Measurements from ENCODE around the gene GPM6B.

DNA sequence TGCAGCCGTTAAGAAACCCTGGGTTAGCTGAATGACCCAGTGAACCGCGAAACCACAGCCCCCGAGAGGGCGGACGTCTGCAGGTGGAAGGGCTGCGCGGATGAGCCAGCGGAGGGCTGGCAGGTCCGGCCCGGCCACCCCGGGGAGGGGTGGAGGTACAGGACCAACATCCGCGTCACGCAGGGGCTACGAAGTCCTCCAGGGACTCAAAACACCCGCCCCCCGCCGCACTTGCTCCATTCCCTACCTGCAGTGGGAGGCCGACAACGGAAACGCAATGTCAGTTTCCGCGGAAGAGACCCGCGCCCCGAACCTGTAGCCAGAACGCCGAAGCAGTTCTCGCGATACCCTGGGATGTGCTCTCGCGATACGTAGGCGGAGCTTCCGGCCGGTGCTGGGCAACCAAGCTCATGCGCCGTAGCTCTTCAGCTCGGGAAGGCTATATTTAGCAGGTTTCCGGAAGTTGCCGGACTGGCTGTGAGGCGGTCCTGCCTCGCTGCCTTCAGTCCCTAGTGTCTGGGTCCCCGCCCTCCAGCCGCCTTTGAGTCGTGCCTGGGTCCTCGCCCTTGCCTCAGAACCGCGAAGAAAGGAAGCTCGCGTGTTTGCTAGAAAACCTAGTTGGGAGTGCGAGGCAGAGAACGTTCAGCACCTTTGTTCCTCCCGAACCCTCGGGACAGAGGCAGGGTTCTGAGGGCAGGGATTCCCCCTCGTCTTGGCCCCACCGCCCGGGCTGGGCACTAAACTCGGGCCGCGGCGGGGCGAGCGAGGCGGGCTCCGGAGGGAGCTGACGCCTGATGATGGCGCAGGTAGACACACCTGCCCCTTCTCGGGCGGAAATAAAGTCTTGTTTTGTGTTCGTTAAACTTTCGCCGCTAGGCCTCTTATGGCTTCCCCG, 82.4 kb downstream of the GPM6B start, which contains the start of the genes OFD1 and TRAPPC2:
- TF ChIP-seq, protein P1, sequence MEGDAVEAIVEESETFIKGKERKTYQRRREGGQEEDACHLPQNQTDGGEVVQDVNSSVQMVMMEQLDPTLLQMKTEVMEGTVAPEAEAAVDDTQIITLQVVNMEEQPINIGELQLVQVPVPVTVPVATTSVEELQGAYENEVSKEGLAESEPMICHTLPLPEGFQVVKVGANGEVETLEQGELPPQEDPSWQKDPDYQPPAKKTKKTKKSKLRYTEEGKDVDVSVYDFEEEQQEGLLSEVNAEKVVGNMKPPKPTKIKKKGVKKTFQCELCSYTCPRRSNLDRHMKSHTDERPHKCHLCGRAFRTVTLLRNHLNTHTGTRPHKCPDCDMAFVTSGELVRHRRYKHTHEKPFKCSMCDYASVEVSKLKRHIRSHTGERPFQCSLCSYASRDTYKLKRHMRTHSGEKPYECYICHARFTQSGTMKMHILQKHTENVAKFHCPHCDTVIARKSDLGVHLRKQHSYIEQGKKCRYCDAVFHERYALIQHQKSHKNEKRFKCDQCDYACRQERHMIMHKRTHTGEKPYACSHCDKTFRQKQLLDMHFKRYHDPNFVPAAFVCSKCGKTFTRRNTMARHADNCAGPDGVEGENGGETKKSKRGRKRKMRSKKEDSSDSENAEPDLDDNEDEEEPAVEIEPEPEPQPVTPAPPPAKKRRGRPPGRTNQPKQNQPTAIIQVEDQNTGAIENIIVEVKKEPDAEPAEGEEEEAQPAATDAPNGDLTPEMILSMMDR (IDR thresholded peaks at IDR 0.05; ENCODE audit: low read length) = no peak
- no peak for TF ChIP-seq EZH2 (optimal IDR thresholded peaks at IDR 0.05; ENCODE audit: low read depth, low read length)
